ENCODE measurements around the gene RNF208. TPM values are rescaled to one million over a fixed set of nuclear protein-coding genes. Genes with fewer than 3 reads are reported as not detected.
A peak's percentile ranks its signal among the peaks of the same experiment; 100 is the strongest.

Gene RNF208
- polyA plus RNA-seq, 3 donors, result 1.5 TPM; not detected in 2

GRCh38 chr9:137191245-137191644 is 30.8 kb downstream of the RNF208 start:
- Histone ChIP-seq H4K20me1 (ENCODE audit: insufficient read depth, low read length) (peaks cover 31% of the 10 kb centered on the region), H3K27ac (ENCODE audit: low read depth in 1 of 2, low read length in 2 of 2) (peak overlapping the region in 1 of 2 donors; percentile 96), H3K9ac (ENCODE audit: insufficient read depth, low read length, poor library complexity, severe bottlenecking) (no peak overlapping the region), H2AFZ (ENCODE audit: insufficient read depth, low read depth, low read length, poor library complexity, severe bottlenecking) (no peak overlapping the region), H3K9me3 (replicated peaks in 1 of 2; ENCODE audit: control insufficient read depth in 1 of 2, insufficient read depth in 1 of 2, low read length in 2 of 2) (no peaks in the 10 kb centered on the region), H3K79me2 (ENCODE audit: insufficient read depth, low read length) (peaks cover 41% of the 10 kb centered on the region), H3K4me1 (ENCODE audit: control insufficient read depth in 1 of 2, insufficient read depth in 2 of 2, low read length in 2 of 2) (peaks cover 28 to 36% of the 10 kb centered on the region in 2 donors), H3K27me3 (ENCODE audit: control insufficient read depth in 2 of 2, insufficient read depth in 2 of 2, low read length in 2 of 2) (no peaks in the 10 kb centered on the region), H3K4me3 (replicated peaks in 1 of 3; ENCODE audit: low read depth in 2 of 3, low read length in 3 of 3) (no peak overlapping the region), H3K36me3 (replicated peaks in 1 of 2; ENCODE audit: control insufficient read depth in 1 of 2, insufficient read depth in 2 of 2, low read length in 2 of 2) (peaks cover 25 to 28% of the 10 kb centered on the region in 2 donors), H3K4me2 (replicated peaks; ENCODE audit: extremely low read depth, low read length, poor library complexity, severe bottlenecking) (no peak overlapping the region)
- intact Hi-C loops (cut with micrococcal nuclease), result no loop called here
- H3K4me1 Mint-ChIP-seq, result peaks cover 30% of the 10 kb centered on the region
- H3K4me3 Mint-ChIP-seq, result no peak overlapping the region
- no peak for TF ChIP-seq CTCF (IDR thresholded peaks at IDR 0.05)
- WGBS (ENCODE audit: insufficient coverage), result 83% methylated on average over 3 of the region's 3 CpGs
- no peaks in the 10 kb centered on the region for H3K27me3 Mint-ChIP-seq (ENCODE audit: low read depth in 3 of 3)
- peaks cover 7 to 38% of the 10 kb centered on the region in 2 donors for H3K36me3 Mint-ChIP-seq
- H3K27ac Mint-ChIP-seq, result peak overlapping the region in 2 of 7 donors; percentile 18 to 26
- DNase-seq, result no peak
- peaks cover 0 to 2% (median 0%) of the 10 kb centered on the region in 7 donors for H3K9me3 Mint-ChIP-seq

GRCh38 chr9:137190315-137190856 is 31.7 kb downstream of the RNF208 start:
- H3K27me3 ChIP-seq (ENCODE audit: control insufficient read depth in 2 of 2, insufficient read depth in 2 of 2, low read length in 2 of 2), result no peaks in the 10 kb centered on the region
- intact Hi-C loops (cut with micrococcal nuclease), result no loop called here
- TF ChIP-seq CTCF (IDR thresholded peaks at IDR 0.05), result no peak
- Mint-ChIP-seq H3K27ac (peak overlapping the region in 4 of 7 donors; percentile 6 to 98 (median 72)), H3K4me1 (peaks cover 32% of the 10 kb centered on the region), H3K9me3 (peaks cover 0 to 2% (median 0%) of the 10 kb centered on the region in 7 donors), H3K4me3 (peak overlapping the region in 1 of 2 donors; percentile 9), H3K36me3 (peaks cover 14 to 46% of the 10 kb centered on the region in 2 donors), H3K27me3 (ENCODE audit: low read depth in 3 of 3) (no peaks in the 10 kb centered on the region)
- H3K9ac ChIP-seq (ENCODE audit: insufficient read depth, low read length, poor library complexity, severe bottlenecking), result peak overlapping the region; percentile 95
- 89% methylated on average over 7 of the region's 9 CpGs for WGBS (ENCODE audit: insufficient coverage)
- H3K4me3 ChIP-seq (replicated peaks in 1 of 3; ENCODE audit: low read depth in 2 of 3, low read length in 3 of 3), result no peak overlapping the region
- DNase-seq, result no peak
- peaks cover 28 to 39% of the 10 kb centered on the region in 2 donors for H3K4me1 ChIP-seq (ENCODE audit: control insufficient read depth in 1 of 2, insufficient read depth in 2 of 2, low read length in 2 of 2)
- H3K4me2 ChIP-seq (replicated peaks; ENCODE audit: extremely low read depth, low read length, poor library complexity, severe bottlenecking), result no peak overlapping the region
- H3K27ac ChIP-seq (ENCODE audit: low read depth in 1 of 2, low read length in 2 of 2), result peak overlapping the region; percentile 83 to 96
- no peak overlapping the region for H2AFZ ChIP-seq (ENCODE audit: insufficient read depth, low read depth, low read length, poor library complexity, severe bottlenecking)
- H3K79me2 ChIP-seq (ENCODE audit: insufficient read depth, low read length), result peaks cover 48% of the 10 kb centered on the region
- peaks cover 31 to 37% of the 10 kb centered on the region in 2 donors for H3K36me3 ChIP-seq (replicated peaks in 1 of 2; ENCODE audit: control insufficient read depth in 1 of 2, insufficient read depth in 2 of 2, low read length in 2 of 2)
- peaks cover 31% of the 10 kb centered on the region for H4K20me1 ChIP-seq (ENCODE audit: insufficient read depth, low read length)
- no peaks in the 10 kb centered on the region for H3K9me3 ChIP-seq (replicated peaks in 1 of 2; ENCODE audit: control insufficient read depth in 1 of 2, insufficient read depth in 1 of 2, low read length in 2 of 2)
